Measurements from ENCODE around the gene FILIP1. TPM values are rescaled to one million over a fixed set of nuclear protein-coding genes. Genes with fewer than 3 reads are reported as not detected.
A peak's percentile ranks its signal among the peaks of the same experiment; 100 is the strongest.

The FILIP1 gene
- total and polyA plus RNA-seq, 2 donors (not counting 1 experiment from before 2014, with no cell fraction given) = 0.33 to 2.3 TPM

DNA sequence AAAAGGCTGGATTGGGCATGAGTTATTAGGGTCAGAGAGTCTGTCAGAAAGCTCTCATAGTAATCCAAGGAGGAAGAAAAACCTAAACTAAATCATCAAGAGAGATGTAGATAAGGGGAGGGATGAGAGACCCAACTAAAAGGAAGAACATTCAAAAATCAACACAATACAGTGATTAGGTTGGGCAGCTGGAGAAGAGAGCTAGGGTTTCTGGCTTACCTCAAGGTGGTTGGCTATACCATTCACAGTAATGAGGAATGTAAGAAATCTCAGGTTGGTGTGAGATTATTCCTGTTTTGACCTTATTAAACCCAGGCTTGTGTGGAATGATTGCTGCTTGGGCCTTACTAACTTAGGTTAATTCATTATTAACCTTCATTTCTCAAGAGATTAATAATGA, 243.8 kb downstream of the FILIP1 start:
- no peaks in the 10 kb centered on the region for H3K36me3 ChIP-seq (ENCODE audit: control insufficient read depth, insufficient read depth, low read length)
- no peak for DNase-seq (ENCODE audit: low read depth in 2 of 2)
- no peaks in the 10 kb centered on the region for H3K27me3 ChIP-seq (ENCODE audit: control insufficient read depth, insufficient read depth, low read length)
- no peak overlapping the region for H3K4me3 ChIP-seq (replicated peaks in 1 of 4; ENCODE audit: control extremely low read depth in 1 of 4, insufficient read depth in 1 of 4, low read depth in 3 of 4, low read length in 4 of 4)
- no peak for TF ChIP-seq EZH2 (IDR thresholded peaks at IDR 0.05; ENCODE audit: low read length, missing control alignments)
- TF ChIP-seq, protein P1, sequence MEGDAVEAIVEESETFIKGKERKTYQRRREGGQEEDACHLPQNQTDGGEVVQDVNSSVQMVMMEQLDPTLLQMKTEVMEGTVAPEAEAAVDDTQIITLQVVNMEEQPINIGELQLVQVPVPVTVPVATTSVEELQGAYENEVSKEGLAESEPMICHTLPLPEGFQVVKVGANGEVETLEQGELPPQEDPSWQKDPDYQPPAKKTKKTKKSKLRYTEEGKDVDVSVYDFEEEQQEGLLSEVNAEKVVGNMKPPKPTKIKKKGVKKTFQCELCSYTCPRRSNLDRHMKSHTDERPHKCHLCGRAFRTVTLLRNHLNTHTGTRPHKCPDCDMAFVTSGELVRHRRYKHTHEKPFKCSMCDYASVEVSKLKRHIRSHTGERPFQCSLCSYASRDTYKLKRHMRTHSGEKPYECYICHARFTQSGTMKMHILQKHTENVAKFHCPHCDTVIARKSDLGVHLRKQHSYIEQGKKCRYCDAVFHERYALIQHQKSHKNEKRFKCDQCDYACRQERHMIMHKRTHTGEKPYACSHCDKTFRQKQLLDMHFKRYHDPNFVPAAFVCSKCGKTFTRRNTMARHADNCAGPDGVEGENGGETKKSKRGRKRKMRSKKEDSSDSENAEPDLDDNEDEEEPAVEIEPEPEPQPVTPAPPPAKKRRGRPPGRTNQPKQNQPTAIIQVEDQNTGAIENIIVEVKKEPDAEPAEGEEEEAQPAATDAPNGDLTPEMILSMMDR (conservative IDR thresholded peaks at IDR 0.05 in 1 of 2, IDR thresholded peaks at IDR 0.05 in 1 of 2; ENCODE audit: low read depth in 1 of 2, low read length in 2 of 2) = no peak
- no peak overlapping the region for H3K9ac ChIP-seq (ENCODE audit: insufficient read depth, low read length)
- H4K20me1 ChIP-seq (ENCODE audit: control insufficient read depth, extremely low read depth, insufficient read depth, low read length) = no peaks in the 10 kb centered on the region
- no peaks in the 10 kb centered on the region for H3K79me2 ChIP-seq (ENCODE audit: control insufficient read depth, insufficient read depth, low read length)
- no peaks in the 10 kb centered on the region for H3K4me1 ChIP-seq (ENCODE audit: control insufficient read depth, extremely low read depth, insufficient read depth, low read length)
- no peak overlapping the region for H3K27ac ChIP-seq (ENCODE audit: insufficient read depth, low read length)
- no peak overlapping the region for H3K4me2 ChIP-seq (ENCODE audit: extremely low read depth, insufficient read depth, low read length)
- no peak overlapping the region for H2AFZ ChIP-seq (ENCODE audit: low read length)
- no peaks in the 10 kb centered on the region for H3K9me3 ChIP-seq (ENCODE audit: control insufficient read depth, insufficient read depth, low read depth, low read length)

DNA sequence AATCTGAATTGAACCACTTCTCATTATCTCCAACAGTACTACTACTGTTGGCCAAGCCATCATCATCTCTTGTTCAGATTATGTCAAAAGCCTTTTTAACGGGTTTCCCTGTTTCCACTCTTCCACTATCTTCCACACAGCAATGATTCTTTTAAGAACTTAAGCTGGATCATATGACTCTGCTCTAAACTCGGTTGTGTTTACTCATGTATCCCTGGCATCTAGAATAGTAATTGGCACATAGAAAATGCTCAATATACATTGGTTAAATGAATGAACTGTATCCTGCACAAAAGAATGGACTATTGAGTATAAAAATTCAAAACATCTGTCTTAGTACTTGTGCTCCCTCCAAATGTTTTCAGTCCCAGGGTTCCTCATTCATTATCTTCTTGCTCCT, 247.2 kb downstream of the FILIP1 start:
- TF ChIP-seq, protein P1 (conservative IDR thresholded peaks at IDR 0.05 in 1 of 2, IDR thresholded peaks at IDR 0.05 in 1 of 2; ENCODE audit: low read depth in 1 of 2, low read length in 2 of 2) = no peak
- no peak for TF ChIP-seq EZH2 (IDR thresholded peaks at IDR 0.05; ENCODE audit: low read length, missing control alignments)
- H3K9ac ChIP-seq (ENCODE audit: insufficient read depth, low read length) = no peak overlapping the region
- H3K4me1 ChIP-seq (ENCODE audit: control insufficient read depth, extremely low read depth, insufficient read depth, low read length) = no peaks in the 10 kb centered on the region
- H3K4me2 ChIP-seq (ENCODE audit: extremely low read depth, insufficient read depth, low read length) = no peak overlapping the region
- no peaks in the 10 kb centered on the region for H3K27me3 ChIP-seq (ENCODE audit: control insufficient read depth, insufficient read depth, low read length)
- no peak overlapping the region for H3K4me3 ChIP-seq (replicated peaks in 1 of 4; ENCODE audit: control extremely low read depth in 1 of 4, insufficient read depth in 1 of 4, low read depth in 3 of 4, low read length in 4 of 4)
- H3K79me2 ChIP-seq (ENCODE audit: control insufficient read depth, insufficient read depth, low read length) = peaks cover 21% of the 10 kb centered on the region
- H4K20me1 ChIP-seq (ENCODE audit: control insufficient read depth, extremely low read depth, insufficient read depth, low read length) = no peaks in the 10 kb centered on the region
- no peak overlapping the region for H3K27ac ChIP-seq (ENCODE audit: insufficient read depth, low read length)
- no peak for DNase-seq (ENCODE audit: low read depth in 2 of 2)
- no peaks in the 10 kb centered on the region for H3K36me3 ChIP-seq (ENCODE audit: control insufficient read depth, insufficient read depth, low read length)
- H2AFZ ChIP-seq (ENCODE audit: low read length) = no peak overlapping the region
- no peaks in the 10 kb centered on the region for H3K9me3 ChIP-seq (ENCODE audit: control insufficient read depth, insufficient read depth, low read depth, low read length)

DNA sequence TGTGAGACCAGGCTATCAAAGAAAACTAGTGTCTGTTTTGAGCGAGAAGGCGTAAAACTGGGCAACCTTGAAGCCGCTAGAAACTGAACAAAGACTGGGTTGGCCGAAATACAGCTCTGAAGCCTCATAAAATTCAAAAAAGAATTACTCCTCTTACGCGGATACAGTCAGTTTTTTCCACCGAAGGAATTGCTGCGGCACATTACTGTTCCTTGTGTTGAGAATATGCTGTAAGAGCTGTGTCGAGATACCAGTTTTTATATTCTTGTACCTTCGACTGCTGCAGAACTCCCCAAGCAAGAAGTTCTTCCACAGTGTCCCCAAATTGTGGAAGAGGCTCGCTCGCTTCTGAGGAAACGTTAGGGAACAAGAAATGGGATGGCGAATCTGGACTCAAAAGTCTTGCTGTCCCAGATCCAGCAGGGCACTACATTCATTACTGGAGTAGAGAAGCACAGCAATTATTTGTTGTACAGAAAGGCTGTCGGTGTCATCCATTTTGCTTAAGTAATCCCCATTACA, 249.5 kb downstream of the FILIP1 start:
- Histone ChIP-seq H3K4me3 (replicated peaks in 1 of 4; ENCODE audit: control extremely low read depth in 1 of 4, insufficient read depth in 1 of 4, low read depth in 3 of 4, low read length in 4 of 4) (peak overlapping the region; percentile 27 to 95 (median 86)), H3K9me3 (ENCODE audit: control insufficient read depth, insufficient read depth, low read depth, low read length) (no peaks in the 10 kb centered on the region), H3K4me1 (ENCODE audit: control insufficient read depth, extremely low read depth, insufficient read depth, low read length) (no peaks in the 10 kb centered on the region), H3K79me2 (ENCODE audit: control insufficient read depth, insufficient read depth, low read length) (peaks cover 28% of the 10 kb centered on the region), H3K27me3 (ENCODE audit: control insufficient read depth, insufficient read depth, low read length) (no peaks in the 10 kb centered on the region), H3K4me2 (ENCODE audit: extremely low read depth, insufficient read depth, low read length) (peak overlapping the region; percentile 77), H3K36me3 (ENCODE audit: control insufficient read depth, insufficient read depth, low read length) (peaks cover under 1% of the 10 kb centered on the region), H4K20me1 (ENCODE audit: control insufficient read depth, extremely low read depth, insufficient read depth, low read length) (no peaks in the 10 kb centered on the region), H3K27ac (ENCODE audit: insufficient read depth, low read length) (peak overlapping the region; percentile 97), H3K9ac (ENCODE audit: insufficient read depth, low read length) (peak overlapping the region; percentile 0), H2AFZ (ENCODE audit: low read length) (peak overlapping the region; percentile 18)
- TF ChIP-seq, protein P1 (conservative IDR thresholded peaks at IDR 0.05 in 1 of 2, IDR thresholded peaks at IDR 0.05 in 1 of 2; ENCODE audit: low read depth in 1 of 2, low read length in 2 of 2) = no peak
- no peak for TF ChIP-seq EZH2 (IDR thresholded peaks at IDR 0.05; ENCODE audit: low read length, missing control alignments)
- DNase-seq (ENCODE audit: low read depth in 2 of 2) = peak in 1 of 2 donors; percentile 23

Measured in fibroblast of lung (primary cell).